Esophagus mucosa (tissue), 1 donor: Measurements from ENCODE around the gene MCOLN1. TPM values are rescaled to one million over a fixed set of nuclear protein-coding genes. Genes with fewer than 3 reads are reported as not detected.

Source experiments
- ATAC-seq: fragments of 200-7000 bp; cut with Tn5 transposase; one replicate; pipeline ENCODE4 v1.9.1; 2020
- total RNA-seq: library from RNA; stranded (reverse); gene quantifications from one replicate; pipeline ENCODE4 v1.2.4, GENCODE V29; 2023
- donor health status: DM: yes; HTN: yes; CAD: no.

The MCOLN1 gene
- total RNA-seq, result 9.2 TPM

DNA sequence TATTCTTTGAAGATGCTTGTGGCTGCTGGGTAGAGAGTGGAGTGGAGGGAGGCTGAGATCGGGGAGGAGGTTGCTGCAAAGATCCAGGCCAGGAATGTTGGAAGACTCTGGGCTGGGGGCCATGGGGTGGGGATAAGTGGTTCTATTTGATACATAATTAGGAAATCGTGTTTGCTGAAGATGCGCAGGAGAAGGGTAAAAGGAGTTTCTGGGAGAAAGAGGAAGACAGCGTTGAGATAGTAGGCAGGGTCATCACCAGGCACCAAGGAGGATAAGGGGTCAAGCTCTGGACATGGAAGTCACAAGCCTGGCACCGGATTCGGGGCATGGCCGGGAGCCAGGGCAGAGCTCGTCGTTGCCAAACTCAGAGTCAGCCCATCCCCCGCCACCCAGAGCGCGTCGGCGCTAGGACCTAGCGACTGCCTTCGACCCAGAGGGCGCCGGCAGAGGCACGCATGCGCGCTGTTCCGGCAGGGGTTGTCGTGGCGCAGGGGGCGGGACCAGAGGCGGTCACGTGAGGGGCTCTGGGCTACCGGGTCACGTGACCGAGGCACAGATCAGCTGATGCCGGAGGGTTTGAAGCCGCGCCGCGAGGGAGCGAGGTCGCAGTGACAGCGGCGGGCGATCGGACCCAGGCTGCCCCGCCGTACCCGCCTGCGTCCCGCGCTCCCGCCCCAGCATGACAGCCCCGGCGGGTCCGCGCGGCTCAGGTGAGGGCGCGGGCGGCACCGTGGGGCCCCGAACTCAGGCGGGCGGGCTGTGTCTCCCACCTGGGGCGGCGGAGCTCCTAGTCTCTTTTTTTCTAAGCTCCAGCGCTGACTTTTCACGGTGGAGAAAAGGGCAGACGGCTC, at the start of gene MCOLN1:
TSS of gene MCOLN1 (plus strand) at position 553 of the 851 bp plus-strand sequence. CDS start at position 680, 127 bp downstream.
- peak; percentile 93 for ATAC-seq

DNA sequence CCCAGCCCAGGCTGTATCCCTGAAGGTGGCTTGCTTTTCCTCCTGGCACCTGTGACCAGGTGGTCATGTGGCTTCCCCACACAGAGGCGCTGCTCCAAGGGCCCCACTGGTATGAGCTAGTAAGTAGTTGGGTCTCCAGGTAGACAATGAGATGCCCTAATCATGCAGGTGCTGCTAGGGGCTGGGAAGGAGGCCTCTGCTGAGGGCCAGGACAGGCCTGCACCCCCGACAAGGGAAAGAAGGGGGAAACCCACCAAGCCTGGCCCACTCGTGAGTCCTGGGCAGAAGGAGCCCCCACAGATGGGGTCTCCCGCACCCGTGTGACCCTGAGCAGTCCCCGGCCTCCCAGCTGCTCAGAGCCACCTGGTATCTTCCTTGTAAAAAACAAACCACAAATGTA, 46.8 kb upstream of the MCOLN1 start:
- ATAC-seq, result no peak

DNA sequence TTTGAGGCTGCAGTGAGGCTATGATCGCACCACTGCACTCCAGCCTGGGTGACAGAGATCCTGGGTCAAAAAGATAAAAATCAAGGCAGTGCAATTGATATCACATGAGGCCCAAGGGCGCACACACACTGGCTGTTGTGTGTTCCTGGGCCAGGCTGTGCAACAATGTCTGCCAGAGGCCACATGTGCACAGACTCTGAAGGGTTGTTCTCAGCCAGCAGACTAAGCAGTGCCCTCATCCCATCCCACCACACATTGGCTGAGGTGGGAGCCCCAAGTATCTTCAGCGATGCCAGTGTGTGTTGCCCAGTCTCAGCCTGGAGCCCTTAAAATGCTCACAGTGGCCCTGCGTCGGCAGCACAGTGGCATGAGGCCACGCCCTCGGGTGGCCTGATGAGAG, 46.2 kb upstream of the MCOLN1 start:
- no peak for ATAC-seq

DNA sequence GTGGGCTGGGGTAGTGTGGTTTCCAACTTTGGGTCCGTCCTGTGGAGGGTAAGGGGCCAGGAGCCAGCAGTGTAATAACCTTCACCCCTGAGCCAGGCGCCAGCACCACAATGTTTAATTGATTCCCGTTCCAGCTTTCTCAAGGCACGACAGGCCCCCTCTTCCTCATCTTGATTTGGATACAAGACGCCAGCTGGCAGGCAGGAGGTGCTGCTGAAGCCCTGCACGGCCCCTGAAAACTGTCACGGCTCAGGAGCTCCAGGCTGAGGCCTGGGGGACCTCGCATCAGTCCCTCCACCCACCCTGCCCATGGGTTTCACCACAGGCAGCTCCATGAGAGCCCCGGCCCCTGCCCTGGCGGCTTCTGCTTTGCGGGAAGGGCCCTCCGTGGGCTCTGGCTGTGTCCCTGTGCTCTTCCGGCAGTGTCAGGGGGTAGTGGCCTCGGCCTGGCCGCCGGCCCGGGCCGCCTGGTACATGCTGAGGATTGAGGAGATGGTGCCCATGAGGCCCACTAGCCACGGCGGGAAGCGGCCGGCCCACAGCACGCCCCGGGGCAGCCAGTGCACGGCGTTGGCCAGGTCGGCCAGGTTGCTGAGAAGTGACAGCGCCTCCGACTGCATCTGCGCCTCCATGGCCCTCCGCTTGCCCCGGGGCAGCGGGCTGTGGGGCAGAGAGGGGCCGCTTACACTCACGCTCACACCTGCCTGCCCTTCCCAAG, 45.5 kb upstream of the MCOLN1 start:
- no peak for ATAC-seq

DNA sequence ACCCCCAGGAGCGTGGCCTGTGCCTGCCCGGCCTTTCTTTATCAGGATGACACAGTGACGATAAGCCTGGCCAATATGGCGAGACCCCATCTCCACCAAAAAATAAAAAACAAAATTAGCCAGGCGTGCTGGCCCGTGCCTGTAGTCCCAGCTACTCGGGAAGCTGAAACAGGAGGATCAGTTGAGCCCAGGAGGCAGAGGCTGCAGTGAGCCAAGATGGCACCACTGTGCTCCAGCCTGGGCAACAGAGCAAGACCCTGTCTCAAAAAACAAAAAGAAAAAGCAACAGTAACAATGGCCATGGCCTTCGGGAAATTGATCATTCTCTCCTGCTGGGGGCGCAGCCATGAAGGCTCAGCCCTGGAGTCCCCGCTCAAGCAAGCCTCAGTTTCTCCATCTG, 44.7 kb upstream of the MCOLN1 start:
- ATAC-seq, result no peak

DNA sequence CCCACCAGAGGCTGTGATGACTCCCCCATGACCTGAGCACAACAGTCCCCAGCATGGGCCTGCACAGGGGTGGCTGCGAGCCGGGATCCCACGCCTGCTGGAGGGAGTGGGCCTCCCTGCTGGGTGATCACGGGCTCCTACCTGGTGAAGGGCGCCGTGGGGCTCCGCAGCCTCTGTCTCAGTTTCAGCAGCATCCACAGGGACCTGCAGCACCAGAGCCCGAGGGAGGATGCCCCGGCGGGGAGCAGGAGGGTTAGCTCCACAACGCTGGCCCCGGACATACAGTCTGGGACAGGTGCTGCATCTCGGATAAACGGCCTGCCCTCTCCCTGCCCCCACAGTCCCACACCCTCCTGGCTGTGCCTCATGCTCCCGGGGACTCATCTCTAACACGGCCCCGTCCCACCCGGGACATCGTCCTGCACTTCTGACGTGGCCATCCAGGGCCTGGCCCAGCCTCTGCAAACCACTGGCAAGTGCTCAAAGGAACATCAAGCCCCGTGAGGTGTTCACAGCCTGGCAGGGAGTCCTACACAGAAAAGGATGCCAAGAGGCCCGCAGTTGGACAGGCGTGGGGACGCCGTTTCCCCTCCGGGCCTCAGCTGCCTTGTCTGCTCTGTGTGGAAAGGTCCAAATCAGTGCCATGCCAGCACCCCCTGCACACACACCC, 44.1 kb upstream of the MCOLN1 start:
- ATAC-seq, result peak; percentile 19

DNA sequence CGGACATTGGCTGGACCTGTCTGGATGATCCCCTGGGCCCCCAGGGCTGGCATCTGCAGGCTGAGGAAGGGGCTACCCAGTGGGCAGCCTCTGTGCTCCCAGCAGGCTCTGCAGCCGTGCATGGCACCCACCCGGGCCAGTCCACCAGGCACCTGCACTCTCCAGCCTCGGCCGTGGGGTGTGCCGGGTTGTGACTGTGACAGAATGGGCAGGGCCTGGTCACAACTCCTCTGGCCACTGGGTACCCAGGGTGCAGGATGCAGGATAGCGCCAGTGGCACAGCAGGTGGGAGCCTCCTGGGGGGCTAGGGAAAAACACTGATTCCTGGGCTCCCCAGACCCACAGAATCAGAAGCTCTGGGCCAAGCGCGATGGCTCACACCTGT, 43.6 kb upstream of the MCOLN1 start:
- ATAC-seq, result peak; percentile 12

DNA sequence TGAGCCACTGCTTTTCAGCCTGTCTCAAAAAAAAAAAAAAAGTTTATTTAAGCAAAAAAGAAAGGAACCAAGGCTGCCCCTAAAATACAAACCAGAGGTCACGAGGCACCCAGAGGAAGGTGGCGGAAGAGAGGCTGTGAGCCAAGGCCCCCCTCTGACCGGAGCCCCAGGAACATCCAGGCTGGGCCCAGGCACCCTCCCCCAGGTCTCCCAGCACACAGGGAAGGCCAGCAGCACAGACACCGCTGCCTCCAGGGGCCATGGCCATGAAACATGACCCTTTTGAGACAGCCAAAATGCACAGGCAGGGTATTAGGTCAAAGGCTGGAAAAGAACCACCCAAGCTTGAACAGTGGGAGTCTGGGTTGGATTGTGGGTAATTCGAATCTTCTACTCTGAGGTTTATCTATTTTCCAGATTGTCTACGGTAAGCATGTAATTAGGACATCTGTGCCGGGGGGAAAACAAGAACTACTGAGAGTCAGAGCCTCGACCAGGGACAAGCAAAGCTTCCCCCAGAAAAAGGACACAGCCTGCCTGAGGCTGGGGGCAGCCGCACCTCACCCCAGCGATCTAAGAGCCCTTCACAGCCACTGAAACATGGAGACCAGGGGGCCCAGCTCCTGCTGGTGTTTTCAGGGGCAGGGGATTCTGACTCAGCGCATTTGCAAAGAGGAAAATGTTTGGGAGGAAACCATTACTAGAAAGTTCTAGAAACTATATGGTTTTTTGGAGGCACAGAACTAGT, 42.0 kb upstream of the MCOLN1 start:
- ATAC-seq, result no peak

DNA sequence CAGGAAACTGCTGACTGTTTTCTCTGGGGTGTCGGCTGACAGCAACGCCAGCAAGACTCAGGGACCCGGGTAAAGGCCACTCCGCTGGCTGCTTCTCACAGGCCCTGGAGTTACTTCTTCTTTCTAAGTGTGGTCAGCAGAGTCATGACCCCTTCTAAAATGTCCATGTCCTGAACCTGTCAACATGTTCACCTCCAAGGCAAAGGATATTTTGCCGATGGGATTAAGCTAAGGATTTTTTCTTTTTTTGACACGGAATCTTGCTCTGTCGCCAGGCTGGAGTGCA, 41.5 kb upstream of the MCOLN1 start:
- no peak for ATAC-seq

DNA sequence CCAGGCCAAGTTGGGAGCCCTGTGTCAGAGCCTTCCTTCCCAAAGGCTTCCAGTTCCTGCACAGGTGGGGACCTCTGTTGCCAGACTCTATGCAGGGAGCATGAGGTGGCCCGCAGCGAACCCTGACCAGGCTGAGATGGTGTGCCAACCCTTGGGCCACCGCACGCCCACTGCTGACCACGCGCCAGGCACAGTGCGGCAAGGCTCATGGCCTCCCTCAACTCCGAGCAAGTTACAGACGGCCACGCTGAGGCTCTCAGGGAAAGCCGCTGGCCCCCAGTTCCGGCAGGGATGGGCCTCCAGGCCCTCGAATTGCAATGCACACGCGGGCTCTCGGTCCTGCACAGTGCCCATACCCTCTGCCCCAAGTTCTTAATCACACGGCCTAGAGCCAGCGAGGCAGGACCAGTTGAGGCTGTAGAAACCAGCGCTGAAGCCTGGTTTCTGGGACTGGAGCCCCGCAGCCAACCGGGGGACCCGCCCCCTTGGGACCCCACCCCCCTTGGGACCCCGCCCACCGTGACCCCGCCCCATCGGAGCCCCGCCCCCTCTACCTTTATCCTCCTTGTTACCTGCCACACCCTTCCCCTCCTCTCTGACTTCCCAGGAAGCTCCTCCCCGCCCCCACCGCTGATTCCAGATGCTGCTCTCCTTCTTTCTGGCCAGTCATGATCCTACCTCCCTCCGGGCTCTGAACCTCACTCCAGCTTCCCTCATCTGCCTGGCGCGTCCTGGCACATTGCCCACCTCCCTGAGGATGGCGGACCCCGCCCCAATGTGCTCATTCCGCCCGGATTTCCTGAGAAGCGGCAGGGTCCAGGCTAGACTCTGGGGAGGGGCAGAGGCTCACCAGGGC, 39.6 kb upstream of the MCOLN1 start:
- ATAC-seq, result peak; percentile 24

DNA sequence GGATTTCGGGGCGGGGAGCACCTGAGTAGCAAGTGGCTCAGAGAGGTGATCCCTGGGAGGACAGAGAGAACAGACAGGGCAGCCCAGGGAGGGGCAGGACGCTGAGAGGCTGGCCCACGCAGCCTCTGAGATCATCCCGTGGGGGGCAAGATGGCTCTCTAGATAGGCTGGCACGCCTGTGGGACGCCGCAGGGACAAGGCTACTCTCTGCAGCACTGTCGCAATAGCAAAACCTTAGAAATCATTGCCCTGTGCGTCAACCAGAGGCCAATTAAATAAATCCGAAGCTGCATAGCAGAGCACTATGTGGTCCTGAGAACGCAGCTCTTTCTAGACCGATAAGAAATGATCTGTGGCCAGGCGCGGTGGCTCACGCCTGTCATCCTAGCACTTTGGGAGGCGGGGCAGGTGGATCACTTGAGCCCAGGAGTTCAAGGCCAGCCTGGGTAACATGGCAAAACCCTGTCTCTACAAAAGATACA, 38.7 kb upstream of the MCOLN1 start:
- no peak for ATAC-seq

DNA sequence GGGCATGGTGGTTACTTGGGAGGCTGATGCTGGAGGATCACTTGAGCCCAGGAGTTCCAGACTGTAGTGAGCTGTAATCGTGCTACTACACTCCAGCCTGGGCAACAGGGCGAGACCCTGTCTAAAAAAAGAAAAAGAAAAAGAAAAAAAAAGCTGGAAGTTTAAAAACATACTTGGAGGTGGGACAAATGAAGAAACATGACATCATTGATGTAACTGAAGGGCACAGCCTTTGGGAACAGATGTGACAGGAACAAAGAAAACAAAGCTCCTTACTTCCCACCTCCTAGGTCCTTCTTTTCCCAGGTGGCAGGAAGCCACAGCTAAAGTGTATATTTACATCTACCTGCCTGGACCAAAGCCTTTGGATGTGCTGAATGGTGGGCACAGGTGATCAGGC, 35.5 kb upstream of the MCOLN1 start:
- no peak for ATAC-seq

DNA sequence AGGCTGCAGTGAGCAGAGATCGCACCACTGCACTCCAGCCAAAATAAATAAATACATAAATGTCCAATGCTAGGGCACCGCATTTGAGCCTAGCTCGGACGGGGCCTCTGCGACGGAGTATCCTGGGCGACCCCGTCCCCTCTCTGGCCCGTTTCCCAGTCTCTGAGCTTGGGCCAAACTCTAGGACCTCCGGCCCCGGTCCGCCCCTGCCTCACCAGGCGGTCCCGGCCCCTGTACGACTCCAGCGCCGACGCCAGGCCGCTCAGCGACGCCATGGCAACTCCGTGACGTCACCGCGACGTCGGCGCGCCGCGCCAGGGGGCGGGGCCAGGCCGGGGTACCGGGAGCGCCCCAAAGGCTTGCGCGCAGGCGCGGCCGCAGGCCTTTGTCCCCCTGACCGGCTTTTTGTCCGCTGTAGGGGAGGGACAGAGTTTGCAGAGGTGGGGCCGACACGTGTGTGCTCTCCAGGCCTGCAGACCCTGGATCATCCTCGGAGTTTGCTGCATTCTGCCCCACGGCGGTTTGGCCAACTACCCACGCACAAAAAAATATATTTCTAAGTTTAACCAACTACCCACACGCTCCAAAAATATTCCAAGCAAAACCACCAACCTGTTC, 33.6 kb upstream of the MCOLN1 start, which contains the start of gene PEX11G:
TSS of gene PEX11G (minus strand) at position 300 of the 618 bp plus-strand sequence. CDS start at position 275, 25 bp downstream.
- ATAC-seq, result peak; percentile 92

DNA sequence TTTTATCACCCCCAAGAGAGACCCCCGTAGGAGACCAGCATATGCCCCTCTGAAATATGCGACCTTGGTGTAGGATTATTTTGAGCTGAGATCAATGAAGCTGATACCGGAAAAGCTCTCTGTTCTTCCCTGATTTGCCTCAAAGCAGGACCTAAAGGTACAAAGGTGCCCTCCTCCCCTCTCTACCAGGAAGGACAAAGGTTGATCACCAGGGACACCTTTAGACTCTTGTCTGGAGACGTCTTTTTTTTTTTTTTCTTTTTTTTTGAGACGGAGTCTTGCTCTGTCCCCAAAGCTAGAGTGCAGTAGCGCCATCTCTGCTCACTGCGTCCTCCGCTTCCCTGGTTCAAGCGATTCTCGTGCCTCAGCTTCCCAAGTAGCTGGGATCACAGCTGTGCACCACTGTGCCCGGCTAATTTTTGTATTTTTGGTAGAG, 32.8 kb upstream of the MCOLN1 start:
- no peak for ATAC-seq

DNA sequence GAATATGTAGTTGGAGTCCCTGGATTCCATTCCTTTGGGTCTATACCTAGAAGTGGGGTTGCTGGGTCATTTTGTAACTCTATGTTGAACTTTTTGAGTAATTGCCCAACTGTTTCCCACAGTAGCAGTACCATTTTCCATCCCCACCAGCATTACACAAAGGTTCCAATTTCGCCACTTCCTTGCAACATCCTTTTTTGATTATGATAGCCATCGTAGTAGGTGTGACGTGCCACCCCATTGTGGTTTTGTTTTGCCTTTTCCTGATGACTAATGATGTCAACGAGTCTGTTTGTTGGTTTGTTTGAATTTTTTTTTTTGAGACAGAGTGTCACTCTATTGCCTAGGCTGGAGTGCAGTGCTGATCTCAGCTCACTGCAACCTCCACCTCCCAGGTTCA, 30.3 kb upstream of the MCOLN1 start:
- peak; percentile 28 for ATAC-seq

DNA sequence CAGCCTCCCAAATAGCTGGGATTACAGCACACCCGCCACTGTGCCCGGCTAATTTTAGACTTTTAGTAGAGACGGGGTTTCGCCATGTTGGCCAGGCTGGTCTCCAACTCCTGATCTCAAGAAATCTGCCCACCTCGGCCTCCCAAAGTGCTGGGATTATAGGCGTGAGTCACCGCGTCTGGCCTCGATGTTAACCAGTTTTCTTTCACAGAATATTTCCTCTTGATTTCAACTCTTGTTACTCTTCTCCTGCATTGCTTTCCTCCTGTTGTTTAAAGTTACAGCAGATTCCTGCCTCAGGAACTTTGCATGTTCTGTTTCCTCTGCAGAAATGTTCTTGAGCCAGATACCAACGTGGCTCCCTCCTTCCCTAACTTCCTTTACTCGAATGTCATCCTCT, 29.9 kb upstream of the MCOLN1 start:
- no peak for ATAC-seq

DNA sequence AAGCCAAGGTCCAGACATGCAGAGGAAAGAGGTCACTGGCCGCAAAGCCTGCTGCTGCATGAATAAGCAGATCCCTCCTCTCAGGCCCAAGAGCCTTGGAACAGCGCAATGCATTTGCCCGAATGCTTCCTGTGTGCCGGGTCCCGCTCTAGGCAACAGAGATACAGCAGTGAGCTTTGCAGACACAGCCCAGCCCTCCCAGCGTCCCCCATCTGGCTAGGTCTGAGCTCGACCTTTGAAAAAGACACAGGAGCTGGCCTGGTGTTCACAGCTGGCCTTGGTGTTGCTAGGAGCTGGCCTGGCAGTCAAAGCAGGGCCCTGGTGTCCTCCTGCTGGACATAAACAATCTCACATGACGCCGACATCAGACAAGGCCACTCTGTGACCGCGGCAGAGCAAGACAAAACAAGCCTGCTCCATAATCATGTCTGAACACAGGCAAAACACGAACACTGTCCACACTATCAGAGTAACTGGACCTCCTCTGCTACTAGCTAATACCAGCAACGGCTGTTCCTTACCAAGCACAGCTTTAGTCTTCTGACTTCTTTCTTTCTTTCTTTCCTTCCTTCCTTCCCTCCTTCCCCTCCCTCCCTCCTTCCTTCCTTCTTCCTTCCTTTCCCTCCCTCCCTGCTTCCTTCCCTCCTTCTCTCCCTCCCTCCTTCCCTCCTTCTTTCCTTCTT, 27.9 kb upstream of the MCOLN1 start:
- peak; percentile 36 for ATAC-seq

DNA sequence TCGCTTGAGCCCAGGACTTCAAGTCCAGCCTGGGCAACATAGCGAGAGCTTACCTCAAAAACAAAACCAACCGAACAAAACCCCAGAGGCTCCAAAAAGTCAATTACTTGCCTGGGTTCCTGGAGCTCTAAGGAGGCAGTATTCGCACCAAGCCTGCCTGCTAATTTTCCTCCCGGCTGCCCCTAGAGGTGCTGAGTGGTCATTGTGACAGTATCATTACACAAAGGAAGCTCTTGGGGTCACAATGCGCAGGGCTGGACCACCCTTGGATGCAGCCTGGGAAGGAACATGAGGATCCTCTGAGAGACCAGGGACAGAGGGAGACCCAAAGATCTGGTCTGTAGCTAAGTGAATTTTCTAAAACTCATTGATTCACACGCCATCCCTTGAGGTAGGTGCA, 25.1 kb upstream of the MCOLN1 start:
- ATAC-seq, result no peak

DNA sequence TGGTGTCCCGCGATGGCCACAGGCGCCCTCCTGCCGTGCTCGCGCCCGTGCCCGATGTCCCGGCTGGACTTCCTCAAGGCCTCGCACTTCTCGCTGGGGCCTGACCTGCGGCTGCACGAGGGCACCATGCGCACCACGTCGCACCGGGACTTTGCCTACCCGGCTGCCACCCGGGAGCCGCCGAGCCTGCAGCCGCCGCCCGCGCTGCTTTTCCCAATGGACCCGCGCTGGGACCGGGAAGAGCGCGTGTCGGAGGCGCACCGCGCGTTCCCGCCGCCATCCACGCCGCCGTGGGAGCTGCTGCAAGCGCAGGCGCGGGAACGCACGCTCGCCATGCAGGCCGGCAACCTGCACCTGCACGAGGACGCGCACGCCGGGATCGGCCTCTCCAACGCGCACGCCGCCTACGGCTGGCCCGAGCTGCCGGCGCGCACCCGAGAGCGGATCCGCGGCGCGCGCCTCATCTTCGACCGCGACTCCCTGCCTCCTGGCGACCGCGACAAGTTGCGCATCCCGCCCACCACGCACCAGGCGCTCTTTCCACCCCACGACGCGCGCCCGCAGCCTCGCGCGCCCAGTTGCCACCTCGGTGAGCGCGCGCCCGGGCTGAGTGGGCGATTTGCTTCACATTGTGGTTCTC, 21.5 kb upstream of the MCOLN1 start:
- peak; percentile 69 for ATAC-seq

DNA sequence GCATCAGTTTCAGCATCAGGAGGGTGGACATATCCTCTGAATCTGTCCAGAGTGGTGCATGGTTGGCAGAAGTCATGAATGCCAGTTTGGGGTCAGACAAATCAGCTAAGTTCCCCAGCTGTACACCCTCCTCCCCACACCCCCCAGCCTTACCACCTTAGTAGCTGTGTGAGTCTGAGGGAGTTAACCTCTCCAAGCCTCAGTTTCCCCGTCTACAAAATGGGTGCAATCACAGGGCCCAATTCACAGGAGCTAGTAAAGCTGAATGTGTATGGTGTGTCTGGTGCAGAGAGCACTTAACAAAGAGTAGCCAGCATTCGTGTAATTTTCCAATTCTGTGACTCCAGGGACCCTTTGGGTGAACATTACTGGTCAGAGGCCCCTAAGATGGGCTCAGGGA, 19.9 kb upstream of the MCOLN1 start:
- no peak for ATAC-seq
